ENCODE results near the gene ELMO1.

Gene ELMO1

DNA sequence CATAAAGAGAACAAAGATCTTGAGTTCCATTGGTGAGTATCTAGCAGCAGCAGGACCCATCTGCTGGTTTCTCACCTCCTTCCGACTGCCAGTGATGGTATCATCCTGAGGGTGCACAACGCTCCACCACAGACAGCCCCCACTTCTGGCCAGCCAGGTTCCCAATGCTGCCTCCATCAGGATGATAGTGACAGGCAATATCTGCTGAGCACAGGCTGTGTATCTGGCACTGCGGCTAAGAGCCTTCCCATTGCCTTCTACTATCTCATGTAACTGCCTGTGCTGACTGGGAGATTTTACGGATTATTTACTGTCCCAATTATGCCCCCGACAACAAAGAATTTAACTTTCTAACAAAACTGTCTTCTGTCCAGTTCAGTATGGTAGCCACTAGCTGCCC, 372.0 kb downstream of the ELMO1 start:
- Histone ChIP-seq H3K27me3 (ENCODE audit: control insufficient read depth, insufficient read depth, low read length) (no peaks in the 10 kb centered on the region), H3K4me1 (ENCODE audit: control insufficient read depth, insufficient read depth, low read length) (no peaks in the 10 kb centered on the region), H3K27ac (ENCODE audit: low read depth, low read length) (no peak overlapping the region), H3K9ac (ENCODE audit: low read depth, low read length) (no peak overlapping the region), H3K9me3 (ENCODE audit: control insufficient read depth, insufficient read depth, low read length) (no peaks in the 10 kb centered on the region), H3K4me3 (ENCODE audit: low read depth, low read length) (no peak overlapping the region), H3K36me3 (ENCODE audit: control insufficient read depth, insufficient read depth, low read length) (no peaks in the 10 kb centered on the region)

DNA sequence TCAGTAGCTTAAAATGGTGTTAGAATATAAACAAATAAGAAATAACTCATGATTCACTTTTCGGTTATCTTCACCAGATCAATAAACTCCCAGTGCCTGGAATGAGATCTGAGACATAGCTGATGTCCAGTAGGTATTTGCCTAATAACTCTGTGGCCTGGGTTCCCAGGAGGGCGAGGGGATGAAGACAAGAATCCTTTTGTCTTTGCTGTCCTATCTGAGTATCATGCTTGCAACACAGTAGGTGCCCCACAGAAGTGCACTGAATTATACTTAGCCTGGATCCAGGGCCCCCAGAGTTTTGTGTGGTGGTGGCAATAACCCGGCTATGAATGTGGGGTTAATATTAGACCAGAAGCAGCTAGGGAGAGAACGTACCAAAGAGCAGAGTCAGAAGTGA, 374.3 kb downstream of the ELMO1 start:
- H3K27me3 ChIP-seq (ENCODE audit: control insufficient read depth, insufficient read depth, low read length): no peaks in the 10 kb centered on the region
- no peaks in the 10 kb centered on the region for H3K4me1 ChIP-seq (ENCODE audit: control insufficient read depth, insufficient read depth, low read length)
- no peaks in the 10 kb centered on the region for H3K9me3 ChIP-seq (ENCODE audit: control insufficient read depth, insufficient read depth, low read length)
- H3K36me3 ChIP-seq (ENCODE audit: control insufficient read depth, insufficient read depth, low read length): no peaks in the 10 kb centered on the region
- no peak overlapping the region for H3K9ac ChIP-seq (ENCODE audit: low read depth, low read length)
- H3K4me3 ChIP-seq (ENCODE audit: low read depth, low read length): no peak overlapping the region
- H3K27ac ChIP-seq (ENCODE audit: low read depth, low read length): no peak overlapping the region

DNA sequence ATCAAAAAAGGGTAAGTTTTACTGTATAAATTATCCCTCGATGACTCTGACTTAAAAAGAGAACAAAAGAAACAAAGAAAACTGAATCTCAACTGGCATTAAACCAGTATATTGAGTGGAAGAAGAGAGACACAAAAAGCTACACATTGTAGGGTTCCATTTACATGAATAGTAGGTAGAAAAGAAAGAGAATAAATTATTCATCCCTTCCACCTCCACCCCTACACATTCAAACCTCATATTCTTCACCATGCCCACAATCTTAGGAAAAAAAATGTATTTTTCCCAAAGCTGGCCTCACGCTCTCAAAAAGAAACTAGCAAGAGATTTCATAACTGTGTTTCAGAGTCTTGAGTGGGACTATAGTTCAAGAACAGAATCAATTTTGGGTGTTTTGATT, 377.5 kb downstream of the ELMO1 start:
- Histone ChIP-seq H3K9ac (ENCODE audit: low read depth, low read length) (no peak overlapping the region), H3K9me3 (ENCODE audit: control insufficient read depth, insufficient read depth, low read length) (no peaks in the 10 kb centered on the region), H3K36me3 (ENCODE audit: control insufficient read depth, insufficient read depth, low read length) (no peaks in the 10 kb centered on the region), H3K4me3 (ENCODE audit: low read depth, low read length) (no peak overlapping the region), H3K27ac (ENCODE audit: low read depth, low read length) (no peak overlapping the region), H3K4me1 (ENCODE audit: control insufficient read depth, insufficient read depth, low read length) (no peaks in the 10 kb centered on the region), H3K27me3 (ENCODE audit: control insufficient read depth, insufficient read depth, low read length) (no peaks in the 10 kb centered on the region)

DNA sequence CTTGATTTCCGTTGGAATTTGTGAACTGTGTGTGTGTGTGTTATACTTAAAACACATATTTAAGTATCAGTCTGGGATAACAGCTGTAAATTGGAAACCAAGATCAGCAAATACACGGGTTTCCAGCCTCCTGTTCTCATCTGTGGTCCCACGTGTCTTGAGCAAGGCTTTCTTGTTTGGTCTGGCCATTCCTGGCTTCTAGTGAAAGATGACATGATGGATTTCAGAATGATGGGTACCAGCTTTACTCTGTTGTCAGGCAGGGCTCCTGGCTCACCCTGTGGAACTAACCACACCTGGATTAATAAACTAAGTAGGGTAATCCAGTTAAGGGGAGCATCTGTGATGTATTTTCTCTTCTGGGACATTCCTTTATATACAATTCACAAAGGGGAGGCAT, 378.2 kb downstream of the ELMO1 start:
- H3K4me3 ChIP-seq (ENCODE audit: low read depth, low read length): no peak overlapping the region
- H3K27ac ChIP-seq (ENCODE audit: low read depth, low read length): no peak overlapping the region
- no peaks in the 10 kb centered on the region for H3K36me3 ChIP-seq (ENCODE audit: control insufficient read depth, insufficient read depth, low read length)
- no peaks in the 10 kb centered on the region for H3K27me3 ChIP-seq (ENCODE audit: control insufficient read depth, insufficient read depth, low read length)
- no peaks in the 10 kb centered on the region for H3K9me3 ChIP-seq (ENCODE audit: control insufficient read depth, insufficient read depth, low read length)
- no peaks in the 10 kb centered on the region for H3K4me1 ChIP-seq (ENCODE audit: control insufficient read depth, insufficient read depth, low read length)
- no peak overlapping the region for H3K9ac ChIP-seq (ENCODE audit: low read depth, low read length)

DNA sequence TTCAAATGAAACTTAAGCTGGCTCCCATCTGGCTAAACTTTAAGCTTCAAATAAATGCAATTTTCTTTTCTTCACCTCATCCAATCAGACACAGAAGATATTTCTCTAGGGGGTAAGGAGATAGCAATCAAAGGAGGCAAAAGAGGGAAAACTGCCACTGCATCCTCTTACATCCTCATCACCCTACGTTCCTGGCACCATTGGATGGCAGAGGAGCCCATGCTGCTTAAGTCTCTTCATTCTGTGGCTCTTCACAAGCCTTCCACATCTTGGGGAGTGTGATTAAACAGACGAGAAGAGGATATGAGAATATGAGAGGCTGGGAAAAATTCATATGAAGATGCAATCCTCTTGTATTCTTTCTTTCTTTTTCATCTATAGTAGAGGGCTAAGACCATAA, 378.6 kb downstream of the ELMO1 start:
- no peaks in the 10 kb centered on the region for H3K9me3 ChIP-seq (ENCODE audit: control insufficient read depth, insufficient read depth, low read length)
- H3K9ac ChIP-seq (ENCODE audit: low read depth, low read length): no peak overlapping the region
- no peak overlapping the region for H3K4me3 ChIP-seq (ENCODE audit: low read depth, low read length)
- no peak overlapping the region for H3K27ac ChIP-seq (ENCODE audit: low read depth, low read length)
- no peaks in the 10 kb centered on the region for H3K36me3 ChIP-seq (ENCODE audit: control insufficient read depth, insufficient read depth, low read length)
- no peaks in the 10 kb centered on the region for H3K27me3 ChIP-seq (ENCODE audit: control insufficient read depth, insufficient read depth, low read length)
- no peaks in the 10 kb centered on the region for H3K4me1 ChIP-seq (ENCODE audit: control insufficient read depth, insufficient read depth, low read length)

DNA sequence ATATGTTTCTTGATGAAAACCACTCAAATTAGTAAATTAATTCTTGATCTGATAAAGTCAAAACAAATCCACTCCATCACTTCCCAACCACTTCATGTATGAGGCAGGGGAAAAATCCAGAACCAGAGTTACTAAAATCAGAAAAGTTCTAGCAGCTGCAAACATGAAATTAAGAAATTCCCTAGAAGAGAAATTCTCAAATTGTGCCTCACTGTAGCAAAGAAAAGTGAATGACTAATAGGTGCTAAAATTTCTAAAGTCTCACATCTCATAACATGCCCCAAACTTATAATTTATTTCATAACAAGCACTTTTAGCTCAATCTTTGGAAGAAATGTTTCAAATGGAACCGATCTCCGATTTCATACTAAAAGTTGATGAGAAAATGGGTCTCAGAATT, 379.3 kb downstream of the ELMO1 start:
- Histone ChIP-seq H3K27me3 (ENCODE audit: control insufficient read depth, insufficient read depth, low read length) (no peaks in the 10 kb centered on the region), H3K4me3 (ENCODE audit: low read depth, low read length) (no peak overlapping the region), H3K4me1 (ENCODE audit: control insufficient read depth, insufficient read depth, low read length) (no peaks in the 10 kb centered on the region), H3K27ac (ENCODE audit: low read depth, low read length) (no peak overlapping the region), H3K9ac (ENCODE audit: low read depth, low read length) (no peak overlapping the region), H3K9me3 (ENCODE audit: control insufficient read depth, insufficient read depth, low read length) (no peaks in the 10 kb centered on the region), H3K36me3 (ENCODE audit: control insufficient read depth, insufficient read depth, low read length) (no peaks in the 10 kb centered on the region)

DNA sequence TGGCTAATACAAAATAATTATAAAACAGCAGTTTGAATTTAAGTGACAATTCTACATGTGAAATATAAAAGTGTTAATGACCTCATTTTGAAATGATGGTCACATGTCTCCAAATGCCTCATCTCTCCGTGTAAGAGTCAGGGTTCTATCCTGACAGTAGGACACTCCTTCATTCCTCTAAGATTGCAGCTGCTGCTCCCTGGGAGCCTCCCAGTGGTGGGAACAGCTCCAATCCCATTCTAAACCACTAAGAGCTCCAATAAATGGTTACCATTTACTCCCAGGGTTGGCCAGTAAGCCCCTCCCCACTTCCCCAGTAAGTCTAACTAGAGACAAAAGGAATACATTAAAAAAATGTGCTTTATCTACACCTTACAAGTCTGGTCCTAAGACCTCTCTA, 379.8 kb downstream of the ELMO1 start:
- Histone ChIP-seq H3K4me3 (ENCODE audit: low read depth, low read length) (no peak overlapping the region), H3K27me3 (ENCODE audit: control insufficient read depth, insufficient read depth, low read length) (no peaks in the 10 kb centered on the region), H3K9ac (ENCODE audit: low read depth, low read length) (no peak overlapping the region), H3K27ac (ENCODE audit: low read depth, low read length) (no peak overlapping the region), H3K9me3 (ENCODE audit: control insufficient read depth, insufficient read depth, low read length) (no peaks in the 10 kb centered on the region), H3K36me3 (ENCODE audit: control insufficient read depth, insufficient read depth, low read length) (no peaks in the 10 kb centered on the region), H3K4me1 (ENCODE audit: control insufficient read depth, insufficient read depth, low read length) (no peaks in the 10 kb centered on the region)

DNA sequence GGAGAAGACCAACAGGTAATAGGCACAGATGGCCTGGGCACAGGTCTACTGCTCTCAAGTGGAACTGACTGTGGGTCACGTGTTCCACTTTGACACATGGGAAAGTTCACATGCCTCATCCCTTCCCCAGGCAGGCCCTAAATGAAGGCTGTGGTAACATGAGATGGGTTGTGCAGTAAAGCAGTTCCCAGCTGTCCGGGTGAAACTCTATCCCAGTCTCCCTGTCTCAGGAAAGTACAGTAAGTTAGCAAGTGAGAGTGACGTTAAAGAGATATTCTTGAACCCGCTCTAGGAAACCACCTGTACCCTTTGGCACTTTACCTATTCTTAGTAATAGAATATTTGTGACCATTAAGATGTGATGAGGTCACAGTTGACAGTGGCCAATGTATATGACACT, 380.6 kb downstream of the ELMO1 start:
- no peaks in the 10 kb centered on the region for H3K36me3 ChIP-seq (ENCODE audit: control insufficient read depth, insufficient read depth, low read length)
- no peak overlapping the region for H3K4me3 ChIP-seq (ENCODE audit: low read depth, low read length)
- H3K9ac ChIP-seq (ENCODE audit: low read depth, low read length): no peak overlapping the region
- H3K4me1 ChIP-seq (ENCODE audit: control insufficient read depth, insufficient read depth, low read length): no peaks in the 10 kb centered on the region
- no peaks in the 10 kb centered on the region for H3K9me3 ChIP-seq (ENCODE audit: control insufficient read depth, insufficient read depth, low read length)
- H3K27me3 ChIP-seq (ENCODE audit: control insufficient read depth, insufficient read depth, low read length): no peaks in the 10 kb centered on the region
- H3K27ac ChIP-seq (ENCODE audit: low read depth, low read length): no peak overlapping the region

DNA sequence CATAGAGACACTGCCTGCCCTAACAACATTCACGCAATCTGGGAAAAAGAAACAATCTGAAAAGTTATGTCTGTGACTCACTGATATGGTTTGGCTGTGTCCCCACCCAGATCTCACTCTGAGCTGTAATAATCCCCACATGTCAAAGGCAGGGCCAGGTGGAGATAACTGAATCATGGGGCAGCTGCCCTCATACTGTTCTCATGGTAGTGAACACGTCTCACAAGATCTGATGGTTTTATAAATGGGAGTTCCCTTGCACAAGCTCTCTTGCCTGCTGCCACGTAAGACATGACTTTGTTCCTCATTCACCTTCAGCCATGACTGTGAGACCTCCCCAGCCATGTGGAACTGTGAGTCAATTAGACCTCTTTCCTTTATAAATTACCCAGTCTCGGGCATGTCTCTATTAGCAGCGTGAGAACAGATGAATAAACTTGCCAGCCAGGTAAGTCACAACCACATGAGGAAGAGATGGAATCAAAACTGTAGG, 382.8 kb downstream of the ELMO1 start:
- no peak overlapping the region for H3K27ac ChIP-seq (ENCODE audit: low read depth, low read length)
- H3K4me1 ChIP-seq (ENCODE audit: control insufficient read depth, insufficient read depth, low read length): no peaks in the 10 kb centered on the region
- no peaks in the 10 kb centered on the region for H3K36me3 ChIP-seq (ENCODE audit: control insufficient read depth, insufficient read depth, low read length)
- no peak overlapping the region for H3K4me3 ChIP-seq (ENCODE audit: low read depth, low read length)
- H3K9me3 ChIP-seq (ENCODE audit: control insufficient read depth, insufficient read depth, low read length): no peaks in the 10 kb centered on the region
- no peaks in the 10 kb centered on the region for H3K27me3 ChIP-seq (ENCODE audit: control insufficient read depth, insufficient read depth, low read length)
- no peak overlapping the region for H3K9ac ChIP-seq (ENCODE audit: low read depth, low read length)

DNA sequence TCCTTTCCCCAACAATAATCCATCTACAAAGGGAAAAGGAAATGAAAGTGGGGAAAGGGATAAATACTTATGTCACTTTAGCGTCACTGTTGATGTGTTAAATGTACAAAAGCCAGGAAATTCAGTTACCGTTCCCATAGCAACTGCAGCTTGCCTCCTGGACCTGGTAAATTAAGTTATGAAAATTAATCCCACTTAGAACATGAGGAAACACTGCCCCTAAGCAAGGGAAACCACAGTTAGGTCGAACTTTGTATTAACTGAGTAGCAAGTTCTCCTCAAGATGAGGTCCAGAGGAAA, 386.2 kb downstream of the ELMO1 start:
- no peak overlapping the region for H3K27ac ChIP-seq (ENCODE audit: low read depth, low read length)
- no peaks in the 10 kb centered on the region for H3K9me3 ChIP-seq (ENCODE audit: control insufficient read depth, insufficient read depth, low read length)
- no peaks in the 10 kb centered on the region for H3K27me3 ChIP-seq (ENCODE audit: control insufficient read depth, insufficient read depth, low read length)
- H3K36me3 ChIP-seq (ENCODE audit: control insufficient read depth, insufficient read depth, low read length): no peaks in the 10 kb centered on the region
- no peak overlapping the region for H3K9ac ChIP-seq (ENCODE audit: low read depth, low read length)
- no peak overlapping the region for H3K4me3 ChIP-seq (ENCODE audit: low read depth, low read length)
- no peaks in the 10 kb centered on the region for H3K4me1 ChIP-seq (ENCODE audit: control insufficient read depth, insufficient read depth, low read length)

DNA sequence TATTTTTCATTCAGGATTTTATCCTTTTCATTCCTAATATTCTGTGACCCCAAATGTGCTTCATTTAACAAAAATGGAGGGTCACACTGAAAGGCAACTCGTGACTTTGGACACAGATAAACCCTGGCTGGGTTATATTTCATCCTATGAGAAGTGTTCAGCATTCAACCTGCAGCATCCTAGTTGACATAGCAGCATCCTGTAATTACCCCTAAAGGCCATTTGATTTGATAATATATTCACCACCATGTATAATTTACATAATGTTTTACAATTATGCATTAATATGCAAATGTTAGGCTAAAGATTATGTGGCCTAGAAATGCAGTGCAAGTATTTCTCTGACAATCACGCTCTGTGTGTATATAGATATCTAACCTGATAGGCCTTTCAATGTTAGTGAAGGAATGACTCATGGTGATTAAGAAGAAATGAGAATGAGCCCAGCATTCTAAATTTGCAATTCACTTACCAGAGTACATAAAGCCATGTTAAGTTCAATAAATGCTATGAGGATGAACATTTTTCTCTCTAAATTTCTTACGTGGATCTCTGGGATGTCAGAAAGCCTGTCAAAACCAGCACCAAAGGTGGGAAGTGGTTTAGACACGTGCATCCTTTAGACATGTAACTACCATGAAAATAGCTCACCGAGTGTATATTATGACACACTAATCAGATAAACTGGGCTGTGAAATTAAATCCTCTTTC, 386.7 kb downstream of the ELMO1 start:
- no peak overlapping the region for H3K27ac ChIP-seq (ENCODE audit: low read depth, low read length)
- H3K4me1 ChIP-seq (ENCODE audit: control insufficient read depth, insufficient read depth, low read length): no peaks in the 10 kb centered on the region
- no peaks in the 10 kb centered on the region for H3K36me3 ChIP-seq (ENCODE audit: control insufficient read depth, insufficient read depth, low read length)
- no peaks in the 10 kb centered on the region for H3K27me3 ChIP-seq (ENCODE audit: control insufficient read depth, insufficient read depth, low read length)
- no peak overlapping the region for H3K4me3 ChIP-seq (ENCODE audit: low read depth, low read length)
- H3K9me3 ChIP-seq (ENCODE audit: control insufficient read depth, insufficient read depth, low read length): no peaks in the 10 kb centered on the region
- no peak overlapping the region for H3K9ac ChIP-seq (ENCODE audit: low read depth, low read length)

Data from HUES48 (cell line).